Liver (tissue), 9 donors: ENCODE data around the gene KCNMA1. TPM values are rescaled to one million over a fixed set of nuclear protein-coding genes. Genes with fewer than 3 reads are reported as not detected.

Experiments
- DNase-seq: peaks from one replicate; pipeline ENCODE4 v3.0.0-alpha.2; 2017; ENCODE audit warnings: low spot score
- H3K27ac ChIP-seq, 2 donors: one replicate each; pipeline ENCODE4 v1.7.0; 2013; ENCODE audit warnings: inconsistent platforms in 2 of 2, low read length in 2 of 2, control low read depth in 1 of 2, low read depth in 1 of 2, mild to moderate bottlenecking in 1 of 2
- H3K27me3 ChIP-seq, 4 donors: one replicate each; pipeline versions ENCODE4 v1.6.1 to v1.7.0; 2013; ENCODE audit warnings: low read length in 3 of 4, inconsistent platforms in 1 of 4, mild to moderate bottlenecking in 1 of 4, moderate library complexity in 1 of 4; ENCODE audit not compliant: control insufficient read depth in 4 of 4, insufficient read depth in 4 of 4
- H3K36me3 ChIP-seq, 4 donors: one replicate each; pipeline versions ENCODE4 v1.6.1 to v1.7.0; 2013; ENCODE audit warnings: low read length in 3 of 4, mild to moderate bottlenecking in 3 of 4, low read depth in 1 of 4, moderate library complexity in 1 of 4; ENCODE audit not compliant: control insufficient read depth in 4 of 4, insufficient read depth in 3 of 4
- H3K4me1 ChIP-seq, 4 donors: one replicate each; pipeline versions ENCODE4 v1.6.1 to v1.7.0; 2013; ENCODE audit warnings: low read length in 3 of 4, mild to moderate bottlenecking in 3 of 4, moderate library complexity in 1 of 4; ENCODE audit not compliant: control insufficient read depth in 4 of 4, insufficient read depth in 4 of 4
- H3K4me3 ChIP-seq, 3 donors: one replicate each; pipeline versions ENCODE4 v1.6.1 to v1.7.0; 2013; ENCODE audit warnings: low read length in 3 of 3, control low read depth in 1 of 3, low read depth in 1 of 3, mild to moderate bottlenecking in 1 of 3
- H3K9ac ChIP-seq, 2 donors: one replicate each; pipeline ENCODE4 v1.7.0; 2013; ENCODE audit warnings: low read length in 2 of 2, mild to moderate bottlenecking in 2 of 2, moderate library complexity in 2 of 2, control low read depth in 1 of 2, low read depth in 1 of 2
- H3K9me3 ChIP-seq, 4 donors: one replicate each; pipeline versions ENCODE4 v1.6.1 to v1.7.0; 2013; ENCODE audit warnings: low read length in 3 of 4; ENCODE audit not compliant: control insufficient read depth in 4 of 4
- ATF3 ChIP-seq: IDR thresholded peaks from 2 replicates; pipeline ENCODE4 v1.6.1; 2016; ENCODE audit warnings: antibody characterized with exemption
- CTCF ChIP-seq: fragments of 150-350 bp; IDR thresholded peaks from 2 replicates; pipeline ENCODE4 v1.5.1; 2017; ENCODE audit warnings: improper control_type of control experiment, low read depth, low read length; ENCODE audit not compliant: missing input control
- EGR1 ChIP-seq, 2 donors: IDR thresholded peaks; 2 replicates each; pipeline ENCODE4 v1.6.1; 2016 to 2018; ENCODE audit warnings: antibody characterized with exemption in 2 of 2, low read depth in 2 of 2
- FOXA1 ChIP-seq: IDR thresholded peaks from 2 replicates; pipeline ENCODE4 v1.6.1; 2016; ENCODE audit warnings: antibody characterized with exemption
- FOXA2 ChIP-seq: IDR thresholded peaks from 2 replicates; pipeline ENCODE4 v1.6.1; 2016; ENCODE audit warnings: antibody characterized with exemption
- GABPA ChIP-seq, 2 donors: IDR thresholded peaks in 1 of 2; conservative IDR thresholded peaks in 1 of 2; 2 replicates each; pipeline ENCODE4 v1.6.1; 2016; ENCODE audit warnings: antibody characterized with exemption in 2 of 2, mild to moderate bottlenecking in 1 of 2, moderate library complexity in 1 of 2
- HNF4A ChIP-seq, 2 donors: conservative IDR thresholded peaks; 2 replicates each; pipeline ENCODE4 v1.6.1; 2016; ENCODE audit warnings: antibody characterized with exemption in 2 of 2, mild to moderate bottlenecking in 2 of 2
- HNF4G ChIP-seq: IDR thresholded peaks from 2 replicates; pipeline ENCODE4 v1.6.1; 2016; ENCODE audit warnings: antibody characterized with exemption
- JUND ChIP-seq, 2 donors: IDR thresholded peaks; 2 replicates each; pipeline ENCODE4 v1.6.1; 2016; ENCODE audit warnings: antibody characterized with exemption in 2 of 2
- MAX ChIP-seq: IDR thresholded peaks from 2 replicates; pipeline ENCODE4 v1.6.1; 2016; ENCODE audit warnings: antibody characterized with exemption
- NR2F2 ChIP-seq: IDR thresholded peaks from 2 replicates; pipeline ENCODE4 v1.6.1; 2016; ENCODE audit warnings: antibody characterized with exemption
- RAD21 ChIP-seq, 2 donors: IDR thresholded peaks; 2 replicates each; pipeline ENCODE4 v1.6.1; 2016; ENCODE audit warnings: antibody characterized with exemption in 2 of 2, mild to moderate bottlenecking in 2 of 2
- REST ChIP-seq: IDR thresholded peaks from 2 replicates; pipeline ENCODE4 v1.6.1; 2016; ENCODE audit warnings: antibody characterized with exemption, mild to moderate bottlenecking
- RXRA ChIP-seq, 2 donors: IDR thresholded peaks; 2 replicates each; pipeline ENCODE4 v1.6.1; 2017 to 2018; ENCODE audit warnings: antibody characterized with exemption in 2 of 2, mild to moderate bottlenecking in 1 of 2
- SP1 ChIP-seq: IDR thresholded peaks from 2 replicates; pipeline ENCODE4 v1.6.1; 2018; ENCODE audit warnings: antibody characterized with exemption, mild to moderate bottlenecking
- TAF1 ChIP-seq: conservative IDR thresholded peaks from 2 replicates; pipeline ENCODE4 v1.6.1; 2016; ENCODE audit warnings: antibody characterized with exemption, mild to moderate bottlenecking
- YY1 ChIP-seq: IDR thresholded peaks from 2 replicates; pipeline ENCODE4 v1.6.1; 2016; ENCODE audit warnings: antibody characterized with exemption, mild to moderate bottlenecking
- ZBTB33 ChIP-seq: IDR thresholded peaks from 2 replicates; pipeline ENCODE4 v1.6.1; 2016; ENCODE audit warnings: antibody characterized with exemption
- WGBS: extraction: QIAGEN DNeasy Blood & Tissue Kit; methylation state at CpG from one replicate; pipeline ENCODE4 v1.1.7; 2013; 5-methylcytosine and 5-hydroxymethylcytosine counted together
- polyA plus RNA-seq, 2 donors: library from polyadenylated mRNA; stranded (reverse) in 1 of 2; unstranded in 1 of 2; fragments of 200-250 nt in 1 of 2; fragments of >200 nt in 1 of 2; fragmentation: Nextera tagmentation in 1 of 2; extraction: Ambion mirVana in 1 of 2; gene quantifications; one replicate each; pipeline versions ENCODE4 v1.2.1 to v1.2.3, GENCODE V29; 2013 to 2015
- total RNA-seq, 2 donors: library from RNA; depleted of rRNA; stranded (reverse); fragments of >200 nt; gene quantifications; one replicate each; pipeline ENCODE4 v1.2.3, GENCODE V29; 2014
- donor health status: healthy.
- donor health status: healthy.
- donor health status: healthy.
- donor health status: healthy.
- donor health status: healthy.

KCNMA1 gene
- total and polyA plus RNA-seq, 4 donors, result 2.5 to 9.7 (median 4.7) TPM

- no peak for TF ChIP-seq REST
- TF ChIP-seq EGR1 (IDR thresholded peaks at IDR 0.05; ENCODE audit: low read depth in 2 of 2), result no peak
- no peak for TF ChIP-seq MAX
- no peak for TF ChIP-seq HNF4G
These were observed 61.6 kb downstream of the KCNMA1 start (continued) for GRCh38 chr10:77576007-77576367.

GRCh38 chr10:77575271-77576006, 62.2 kb downstream of the KCNMA1 start:
- H3K9ac ChIP-seq, result no peak overlapping the region
- WGBS, result 90% methylated on average over 10 of the region's 10 CpGs
- no peak for DNase-seq
- peaks cover 0 to 32% (median 26%) of the 10 kb centered on the region in 4 donors for H3K4me1 ChIP-seq
- H3K27me3 ChIP-seq, result no peaks in the 10 kb centered on the region
- no peak overlapping the region for H3K4me3 ChIP-seq
- TF ChIP-seq ATF3, result no peak
- TF ChIP-seq YY1, result no peak
- TF ChIP-seq FOXA2, result no peak
- no peak for TF ChIP-seq REST
- no peak for TF ChIP-seq MAX
- no peak for TF ChIP-seq JUND (IDR thresholded peaks at IDR 0.05)
- no peak for TF ChIP-seq ZBTB33
- TF ChIP-seq TAF1, result no peak
- no peak for TF ChIP-seq CTCF
- TF ChIP-seq EGR1 (IDR thresholded peaks at IDR 0.05; ENCODE audit: low read depth in 2 of 2), result no peak
- TF ChIP-seq HNF4A (conservative IDR thresholded peaks at IDR 0.05), result no peak
- no peak for TF ChIP-seq FOXA1
- TF ChIP-seq RXRA (IDR thresholded peaks at IDR 0.05), result no peak
- TF ChIP-seq NR2F2, result no peak
- no peak for TF ChIP-seq GABPA (IDR thresholded peaks at IDR 0.05 in 1 of 2, conservative IDR thresholded peaks at IDR 0.05 in 1 of 2)
- no peak for TF ChIP-seq RAD21 (IDR thresholded peaks at IDR 0.05)
- TF ChIP-seq SP1, result no peak
- TF ChIP-seq HNF4G, result no peak
- H3K36me3 ChIP-seq, result no peaks in the 10 kb centered on the region
- no peaks in the 10 kb centered on the region for H3K9me3 ChIP-seq
- H3K27ac ChIP-seq, result no peak overlapping the region
